ENCODE results near the gene MRAS. TPM values are rescaled to one million over a fixed set of nuclear protein-coding genes. Genes with fewer than 3 reads are reported as not detected.

The MRAS gene
- total and polyA plus RNA-seq, 2 of the 13 experiments (the other 11 are each of a cell fraction or from before 2014, with no cell fraction given) = 8.8 to 36.2 TPM

DNA sequence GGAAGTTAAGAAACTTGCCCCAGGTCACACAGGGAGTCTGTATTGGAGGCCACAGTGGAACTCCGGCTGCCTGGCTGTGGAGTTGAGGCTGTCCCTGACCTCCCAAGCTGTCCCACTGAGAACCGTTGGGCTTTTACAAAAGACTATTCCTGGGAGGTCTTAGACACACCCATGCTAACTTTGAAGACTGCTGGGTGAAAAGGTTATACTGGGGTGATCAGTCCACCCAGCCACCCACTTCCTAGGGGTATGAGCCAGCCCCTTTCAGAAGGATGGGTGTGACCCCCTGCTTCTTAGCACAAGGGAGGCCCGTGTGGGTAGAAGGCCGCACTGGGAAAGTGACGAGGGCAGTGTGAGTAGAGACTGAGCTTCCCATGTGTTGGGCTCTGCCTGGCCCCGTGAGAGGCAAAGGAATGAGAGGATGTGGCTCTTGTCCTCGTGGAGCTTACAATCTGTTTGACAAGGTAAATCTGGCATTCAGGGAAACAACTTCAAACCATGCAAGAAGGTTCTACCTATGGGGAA is 19.0 kb downstream of the MRAS start:
- Histone ChIP-seq H3K4me2 (ENCODE audit: low read depth, low read length) (no peak overlapping the region), H3K36me3 (replicated peaks in 1 of 2; ENCODE audit: control insufficient read depth in 1 of 2, insufficient read depth in 2 of 2, low read length in 2 of 2) (no peaks in the 10 kb centered on the region), H3K27ac (ENCODE audit: extremely low read length, insufficient read depth, low read length) (no peak overlapping the region), H3K4me3 (replicated peaks in 1 of 3; ENCODE audit: insufficient read depth in 1 of 3, low read depth in 2 of 3, low read length in 3 of 3) (no peak overlapping the region), H3K27me3 (ENCODE audit: control insufficient read depth in 1 of 2, insufficient read depth in 2 of 2, low read length in 2 of 2) (no peaks in the 10 kb centered on the region), H3K9me3 (ENCODE audit: low read length) (no peaks in the 10 kb centered on the region), H4K20me1 (ENCODE audit: insufficient read depth, low read length) (no peaks in the 10 kb centered on the region), H2AFZ (ENCODE audit: low read length) (no peak overlapping the region), H3K4me1 (ENCODE audit: insufficient read depth, low read length) (peaks cover 6% of the 10 kb centered on the region), H3K79me2 (ENCODE audit: insufficient read depth, low read length) (no peaks in the 10 kb centered on the region), H3K9ac (ENCODE audit: insufficient read depth, low read depth, low read length) (no peak overlapping the region)
- WGBS (ENCODE audit: low lambda C conversion rate) = 86% methylated on average over 7 of the region's 7 CpGs
- CTCF ChIA-PET (ENCODE audit: low intra/inter-chr PET ratio, low total read pairs) = no interaction called here
- intact Hi-C loops (cut with micrococcal nuclease; ENCODE audit: unreplicated experiment) (no loop called here), in situ Hi-C loops (cut with HindIII; ENCODE audit: extremely low pct_ligation_motif_present, low pct_unique_long_range_greater_than_20kb) (no loop called here)
- TF ChIP-seq SP2 (CRISPR knock-in tag; IDR thresholded peaks at IDR 0.05) (no peak), CCAR2 (optimal IDR thresholded peaks at IDR 0.05; ENCODE audit: low read depth, low read length) (no peak), FOXK2 (IDR thresholded peaks at IDR 0.05) (no peak)
- POLR2A ChIA-PET = no interaction called here
- ATAC-seq = no peak
- no peak for DNase-seq (ENCODE audit: low spot score)
- BruUV-seq (replicated peaks) = no TSS peak
- no peak for FAIRE-seq

DNA sequence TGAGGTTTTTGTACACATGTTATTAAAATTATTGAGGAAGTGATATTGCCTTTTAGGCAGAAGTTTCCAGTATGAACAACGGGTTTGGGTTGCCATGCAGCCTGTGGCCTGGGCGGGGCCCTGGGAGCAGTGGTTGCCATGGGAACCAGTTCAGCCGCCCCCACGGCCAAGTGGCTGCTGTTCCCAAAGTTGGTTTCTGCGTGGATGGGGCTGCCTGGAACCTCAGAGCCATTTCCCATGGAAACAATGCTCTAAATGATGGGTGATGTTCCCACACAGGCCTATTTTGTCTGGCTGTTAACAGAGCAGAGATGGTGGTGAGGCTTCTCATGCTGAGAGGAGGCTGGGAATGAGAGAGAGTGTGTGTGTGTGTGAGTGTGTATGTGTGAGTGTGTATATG is 19.5 kb downstream of the MRAS start:
- no peaks in the 10 kb centered on the region for H3K36me3 ChIP-seq (replicated peaks in 1 of 2; ENCODE audit: control insufficient read depth in 1 of 2, insufficient read depth in 2 of 2, low read length in 2 of 2)
- no peak overlapping the region for H3K4me2 ChIP-seq (ENCODE audit: low read depth, low read length)
- no peaks in the 10 kb centered on the region for H3K79me2 ChIP-seq (ENCODE audit: insufficient read depth, low read length)
- H2AFZ ChIP-seq (ENCODE audit: low read length) = no peak overlapping the region
- H3K9ac ChIP-seq (ENCODE audit: insufficient read depth, low read depth, low read length) = no peak overlapping the region
- WGBS (ENCODE audit: low lambda C conversion rate) = 97% methylated on average over 5 of the region's 5 CpGs
- H3K27ac ChIP-seq (ENCODE audit: extremely low read length, insufficient read depth, low read length) = no peak overlapping the region
- no peak overlapping the region for H3K4me3 ChIP-seq (replicated peaks in 1 of 3; ENCODE audit: insufficient read depth in 1 of 3, low read depth in 2 of 3, low read length in 3 of 3)
- no peak for DNase-seq (ENCODE audit: low spot score)
- in situ Hi-C loops (cut with HindIII; ENCODE audit: extremely low pct_ligation_motif_present, low pct_unique_long_range_greater_than_20kb) = no loop called here
- ChIA-PET POLR2A (no interaction called here), CTCF (ENCODE audit: low intra/inter-chr PET ratio, low total read pairs) (no interaction called here)
- no peaks in the 10 kb centered on the region for H3K27me3 ChIP-seq (ENCODE audit: control insufficient read depth in 1 of 2, insufficient read depth in 2 of 2, low read length in 2 of 2)
- no peak for ATAC-seq
- H3K9me3 ChIP-seq (ENCODE audit: low read length) = no peaks in the 10 kb centered on the region
- intact Hi-C loops (cut with micrococcal nuclease; ENCODE audit: unreplicated experiment) = no loop called here
- BruUV-seq (replicated peaks) = no TSS peak
- FAIRE-seq = no peak
- TF ChIP-seq HNF4G (IDR thresholded peaks at IDR 0.05; ENCODE audit: borderline replicate concordance, low read depth, low read length) (no peak), HNF4G (CRISPR knock-in tag; IDR thresholded peaks at IDR 0.05; ENCODE audit: borderline replicate concordance, low read depth) (no peak), ZNF878 (CRISPR knock-in tag; IDR thresholded peaks at IDR 0.05) (no peak)
- TF ChIP-seq, protein P1, sequence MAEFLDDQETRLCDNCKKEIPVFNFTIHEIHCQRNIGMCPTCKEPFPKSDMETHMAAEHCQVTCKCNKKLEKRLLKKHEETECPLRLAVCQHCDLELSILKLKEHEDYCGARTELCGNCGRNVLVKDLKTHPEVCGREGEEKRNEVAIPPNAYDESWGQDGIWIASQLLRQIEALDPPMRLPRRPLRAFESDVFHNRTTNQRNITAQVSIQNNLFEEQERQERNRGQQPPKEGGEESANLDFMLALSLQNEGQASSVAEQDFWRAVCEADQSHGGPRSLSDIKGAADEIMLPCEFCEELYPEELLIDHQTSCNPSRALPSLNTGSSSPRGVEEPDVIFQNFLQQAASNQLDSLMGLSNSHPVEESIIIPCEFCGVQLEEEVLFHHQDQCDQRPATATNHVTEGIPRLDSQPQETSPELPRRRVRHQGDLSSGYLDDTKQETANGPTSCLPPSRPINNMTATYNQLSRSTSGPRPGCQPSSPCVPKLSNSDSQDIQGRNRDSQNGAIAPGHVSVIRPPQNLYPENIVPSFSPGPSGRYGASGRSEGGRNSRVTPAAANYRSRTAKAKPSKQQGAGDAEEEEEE (CRISPR knock-in tag; IDR thresholded peaks at IDR 0.05; ENCODE audit: borderline replicate concordance) = no peak
- no peaks in the 10 kb centered on the region for H4K20me1 ChIP-seq (ENCODE audit: insufficient read depth, low read length)
- H3K4me1 ChIP-seq (ENCODE audit: insufficient read depth, low read length) = peaks cover under 1% of the 10 kb centered on the region
